Fibroblast of pulmonary artery (primary cell): ENCODE measurements around the gene TTC27.

Experiments used
- DNase-seq: peaks from one replicate; pipeline ENCODE4 v3.0.0-alpha.2; 2010; ENCODE audit warnings: low read depth
- H3K4me3 ChIP-seq: replicated peaks from 2 replicates; pipeline ENCODE4 v1.5.1; 2011; ENCODE audit warnings: low read depth, mild to moderate bottlenecking, control low read depth, low read length, moderate library complexity
- TF ChIP-seq, protein P1 (sequence below): IDR thresholded peaks from 2 replicates; pipeline ENCODE4 v1.5.1; 2011; ENCODE audit warnings: mild to moderate bottlenecking, control low read depth, low read length, inconsistent platforms; ENCODE audit errors: missing control alignments

The TTC27 gene

DNA sequence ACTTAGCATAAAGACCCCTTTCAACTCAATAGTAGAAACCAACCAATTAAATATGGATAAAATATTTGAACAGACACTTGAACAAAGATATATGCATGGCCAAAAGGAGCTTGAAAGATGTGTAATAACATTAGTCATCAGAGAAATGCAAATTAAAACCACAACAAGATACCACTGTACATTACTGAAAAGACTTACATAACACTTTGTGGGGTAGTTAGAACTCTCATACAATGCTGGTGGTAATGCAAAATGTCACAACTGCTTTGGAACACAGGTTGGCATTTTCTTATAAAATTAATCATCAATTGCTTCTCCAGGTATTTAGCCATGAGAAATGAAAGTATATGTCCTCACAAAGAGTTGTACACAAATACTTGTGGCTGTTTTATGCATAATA lies 60.7 kb downstream of the TTC27 start:
- peak; percentile 61 for DNase-seq
- TF ChIP-seq, protein P1, sequence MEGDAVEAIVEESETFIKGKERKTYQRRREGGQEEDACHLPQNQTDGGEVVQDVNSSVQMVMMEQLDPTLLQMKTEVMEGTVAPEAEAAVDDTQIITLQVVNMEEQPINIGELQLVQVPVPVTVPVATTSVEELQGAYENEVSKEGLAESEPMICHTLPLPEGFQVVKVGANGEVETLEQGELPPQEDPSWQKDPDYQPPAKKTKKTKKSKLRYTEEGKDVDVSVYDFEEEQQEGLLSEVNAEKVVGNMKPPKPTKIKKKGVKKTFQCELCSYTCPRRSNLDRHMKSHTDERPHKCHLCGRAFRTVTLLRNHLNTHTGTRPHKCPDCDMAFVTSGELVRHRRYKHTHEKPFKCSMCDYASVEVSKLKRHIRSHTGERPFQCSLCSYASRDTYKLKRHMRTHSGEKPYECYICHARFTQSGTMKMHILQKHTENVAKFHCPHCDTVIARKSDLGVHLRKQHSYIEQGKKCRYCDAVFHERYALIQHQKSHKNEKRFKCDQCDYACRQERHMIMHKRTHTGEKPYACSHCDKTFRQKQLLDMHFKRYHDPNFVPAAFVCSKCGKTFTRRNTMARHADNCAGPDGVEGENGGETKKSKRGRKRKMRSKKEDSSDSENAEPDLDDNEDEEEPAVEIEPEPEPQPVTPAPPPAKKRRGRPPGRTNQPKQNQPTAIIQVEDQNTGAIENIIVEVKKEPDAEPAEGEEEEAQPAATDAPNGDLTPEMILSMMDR: no peak

DNA sequence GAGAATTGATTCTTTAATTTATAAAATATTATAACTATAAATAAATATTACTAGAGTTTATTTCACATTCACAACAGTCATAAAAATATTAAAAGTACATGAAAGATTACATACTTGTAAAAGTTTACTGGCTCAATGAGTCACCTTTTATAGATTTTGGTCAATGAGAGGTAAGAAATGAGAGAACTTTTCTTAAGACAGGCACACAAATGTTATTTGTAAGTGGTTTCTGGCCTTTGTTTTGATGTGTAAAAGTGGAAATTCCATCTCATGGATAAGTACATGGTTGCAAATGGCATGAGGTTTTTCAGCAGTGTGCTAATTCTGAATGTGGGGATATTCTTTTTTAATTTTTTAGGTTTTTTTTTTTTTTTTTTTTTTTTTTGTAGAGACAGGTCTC lies 63.8 kb downstream of the TTC27 start:
- TF ChIP-seq, protein P1: no peak
- no peak for DNase-seq
- H3K4me3 ChIP-seq: no peak overlapping the region

More for the DNA sequence above, 60.7 kb downstream of the TTC27 start:
- no peak overlapping the region for H3K4me3 ChIP-seq

DNA sequence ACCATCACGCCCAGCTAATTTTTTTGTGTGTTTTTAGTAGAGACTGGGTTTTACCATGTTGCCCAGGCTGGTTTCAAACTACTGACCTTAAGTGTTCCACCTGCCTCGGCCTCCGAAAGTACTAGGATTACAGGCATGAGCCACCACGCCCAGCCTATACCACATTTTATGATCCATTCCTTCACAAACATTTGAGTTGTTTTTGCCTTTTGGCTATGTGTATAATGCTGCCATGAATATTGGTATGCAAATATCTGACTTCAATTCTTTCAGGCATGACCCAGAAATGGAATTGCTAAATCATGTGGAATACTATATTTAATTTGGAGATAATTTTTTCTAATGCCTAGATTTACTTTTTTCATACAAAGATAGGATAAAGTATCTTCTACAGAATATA lies 68.6 kb downstream of the TTC27 start:
- no peak overlapping the region for H3K4me3 ChIP-seq
- TF ChIP-seq, protein P1: no peak
- DNase-seq: no peak

DNA sequence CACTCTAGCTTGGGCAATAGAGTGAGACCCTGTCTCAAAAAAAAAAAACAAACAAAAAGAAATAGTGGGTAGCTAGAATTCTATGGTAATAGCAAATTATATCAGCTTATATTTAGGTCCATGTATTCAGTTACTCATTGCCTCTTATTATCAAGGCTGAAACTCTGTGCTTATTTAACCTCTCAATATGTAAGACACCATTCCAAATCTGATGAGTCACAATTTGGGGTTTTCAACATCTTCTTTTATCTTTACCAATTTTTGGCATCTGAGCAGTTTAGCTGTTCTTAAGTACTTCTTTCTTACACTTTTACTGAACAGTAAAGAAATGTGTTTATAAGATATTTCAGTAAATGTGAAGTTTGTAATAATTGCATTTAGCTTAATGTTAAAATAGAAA lies 69.3 kb downstream of the TTC27 start:
- DNase-seq: peak; percentile 79
- TF ChIP-seq, protein P1: no peak
- H3K4me3 ChIP-seq: no peak overlapping the region

DNA sequence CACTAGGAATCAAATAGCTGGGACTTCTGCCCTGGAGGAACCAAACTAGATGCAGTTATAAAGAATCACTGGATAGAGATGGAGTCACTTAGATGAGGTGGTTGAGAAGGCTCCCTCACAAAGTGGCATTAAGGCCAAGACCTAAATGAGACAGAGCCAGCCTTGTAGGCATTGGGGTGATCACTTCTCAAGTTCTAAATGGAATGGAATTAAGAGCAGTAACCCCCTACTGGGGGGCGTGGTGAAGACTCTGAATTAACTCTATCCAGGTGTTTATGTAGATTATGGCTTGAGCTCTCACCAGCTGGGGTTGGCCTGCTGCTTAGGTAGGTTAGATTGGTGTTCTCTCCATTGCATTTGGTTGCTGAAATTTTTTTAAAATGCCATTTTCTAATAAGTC lies 71.3 kb downstream of the TTC27 start:
- DNase-seq: no peak
- no peak overlapping the region for H3K4me3 ChIP-seq
- TF ChIP-seq, protein P1: no peak

DNA sequence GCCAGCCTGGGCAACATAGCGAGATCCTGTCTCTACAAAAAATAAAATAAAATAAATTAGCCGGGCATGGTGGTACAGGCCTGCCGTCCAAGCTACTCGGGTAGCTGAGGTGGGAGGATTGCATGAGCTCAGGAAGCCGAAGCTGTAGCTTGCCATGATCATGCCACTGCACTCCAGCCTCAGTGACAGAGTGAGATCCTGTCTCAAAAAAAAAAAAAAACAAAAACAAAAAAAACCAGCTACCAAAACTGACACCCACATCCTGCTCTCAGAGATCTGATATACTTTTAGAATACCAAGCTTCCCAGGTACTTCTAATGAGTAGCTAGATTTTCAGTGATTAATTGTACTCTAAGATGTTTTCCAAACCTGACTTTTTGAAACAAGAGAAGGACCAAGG lies 74.0 kb downstream of the TTC27 start:
- H3K4me3 ChIP-seq: no peak overlapping the region
- DNase-seq: no peak
- TF ChIP-seq, protein P1: no peak

DNA sequence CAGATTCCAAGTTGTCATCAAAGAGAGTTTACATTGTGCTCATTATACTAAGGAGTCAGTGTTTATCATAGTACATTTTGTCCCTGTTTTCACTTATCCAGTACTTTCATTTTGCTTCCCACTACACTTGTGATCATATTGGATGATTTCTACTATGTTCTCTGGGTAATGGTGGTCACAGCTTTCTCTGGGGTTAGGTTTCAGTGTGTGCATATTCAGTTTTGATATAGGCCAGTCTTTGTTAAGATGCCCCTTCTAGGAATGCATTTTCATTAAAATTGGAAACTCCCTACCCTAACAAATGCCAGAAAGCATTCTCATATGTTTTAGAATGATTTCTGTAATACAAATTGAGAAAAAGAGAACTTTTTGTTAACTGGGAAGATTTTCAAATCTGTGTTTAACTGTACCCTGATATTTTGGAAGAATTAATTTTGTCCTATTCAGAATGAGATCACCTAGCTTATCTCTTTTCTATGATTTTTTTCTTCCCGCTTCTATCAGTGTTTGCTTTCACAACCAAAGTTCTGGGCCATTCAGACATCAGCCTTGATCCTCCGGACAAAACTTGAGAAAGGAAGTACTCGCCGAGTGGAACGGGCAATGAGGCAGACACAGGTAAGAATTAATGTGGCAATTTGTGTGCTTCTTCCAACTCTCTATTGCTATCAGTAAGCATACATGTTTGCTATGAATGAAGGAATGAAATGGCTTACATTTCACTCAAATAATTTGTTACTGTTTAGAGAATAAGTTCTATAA lies 74.6 kb downstream of the TTC27 start:
- H3K4me3 ChIP-seq: no peak overlapping the region
- no peak for DNase-seq
- TF ChIP-seq, protein P1: no peak
